ENCODE data around the gene FANCM.

FANCM gene

GRCh38 chr14:45246151-45246550 lies 110.4 kb downstream of the FANCM start:
- no peak for DNase-seq (ENCODE audit: low spot score)

DNA sequence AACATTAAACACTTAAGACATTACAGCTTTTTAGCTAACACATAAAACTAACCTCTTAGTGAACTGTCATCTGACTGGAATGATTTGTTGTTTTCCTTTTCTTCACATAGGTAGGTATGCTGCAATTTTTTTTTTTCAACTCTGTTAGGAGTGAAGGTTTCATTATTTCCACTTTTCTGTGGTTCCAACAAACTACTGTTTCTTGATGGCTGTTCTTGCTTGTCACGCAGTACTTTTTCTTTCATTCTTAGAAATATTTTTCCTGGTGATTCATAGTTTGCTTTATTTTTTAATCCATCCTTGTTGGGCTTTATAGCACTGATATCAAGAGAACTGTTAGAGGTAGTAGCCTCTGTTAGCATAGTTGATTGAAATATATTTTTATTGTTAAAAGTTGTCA lies 111.0 kb downstream of the FANCM start:
- DNase-seq (ENCODE audit: low spot score) = no peak

DNA sequence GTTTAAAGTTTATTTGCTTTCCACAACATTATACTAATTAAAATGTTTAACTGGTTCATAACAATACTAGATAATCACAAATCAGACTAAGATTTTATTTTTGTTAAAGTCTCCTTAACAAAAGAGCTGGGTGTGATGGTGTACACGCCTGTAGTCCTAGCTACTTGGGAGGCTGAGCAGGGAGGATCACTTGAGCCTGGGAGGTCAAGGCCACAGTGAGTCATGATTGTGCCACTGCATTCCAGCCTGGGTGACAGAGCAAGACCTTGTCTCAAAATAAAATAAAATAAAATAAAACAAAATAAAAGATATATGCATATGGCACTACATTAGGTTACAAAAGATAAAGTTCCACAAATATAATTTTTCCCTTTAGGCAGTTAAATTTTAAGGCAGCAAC lies 111.7 kb downstream of the FANCM start:
- no peak for DNase-seq (ENCODE audit: low spot score)

- no peak for DNase-seq (ENCODE audit: low spot score)
These were observed 114.3 kb downstream of the FANCM start for GRCh38 chr14:45249856-45250575.

Measured in left forelimb (tissue), 1 donor.